Right lung (tissue), 10 donors: ENCODE results near the gene E2F2. TPM values are rescaled to one million over a fixed set of nuclear protein-coding genes. Genes with fewer than 3 reads are reported as not detected.
A peak's percentile ranks its signal among the peaks of the same experiment; 100 is the strongest.

Experiments used
- DNase-seq, 2 donors: peaks; one replicate each; pipeline ENCODE4 v3.0.0-alpha.2; 2013
- long read RNA-seq, 8 donors: transcript quantifications; one replicate each; lab custom pipeline, GENCODE V29; 2026
- polyA plus RNA-seq, 5 donors: library from polyadenylated mRNA; unstranded; fragments of 120-200 nt; gene quantifications; one replicate each; pipeline versions ENCODE4 v1.2.1 to v1.2.3, GENCODE V29; 2013; ENCODE audit warnings: inconsistent platforms in 1 of 5, low replicate concordance in 1 of 5; ENCODE audit not compliant: insufficient read length in 5 of 5, insufficient read depth in 1 of 5

E2F2 gene, protein sequence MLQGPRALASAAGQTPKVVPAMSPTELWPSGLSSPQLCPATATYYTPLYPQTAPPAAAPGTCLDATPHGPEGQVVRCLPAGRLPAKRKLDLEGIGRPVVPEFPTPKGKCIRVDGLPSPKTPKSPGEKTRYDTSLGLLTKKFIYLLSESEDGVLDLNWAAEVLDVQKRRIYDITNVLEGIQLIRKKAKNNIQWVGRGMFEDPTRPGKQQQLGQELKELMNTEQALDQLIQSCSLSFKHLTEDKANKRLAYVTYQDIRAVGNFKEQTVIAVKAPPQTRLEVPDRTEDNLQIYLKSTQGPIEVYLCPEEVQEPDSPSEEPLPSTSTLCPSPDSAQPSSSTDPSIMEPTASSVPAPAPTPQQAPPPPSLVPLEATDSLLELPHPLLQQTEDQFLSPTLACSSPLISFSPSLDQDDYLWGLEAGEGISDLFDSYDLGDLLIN
- polyA plus RNA-seq, result 1 to 10 TPM; 3.2 to 5.5 (median 3.7) TPM
- long read RNA-seq, donor 1, result 0 reads
- long read RNA-seq, donor 2, result 0 reads
- long read RNA-seq, donor 3, result 0 reads
- long read RNA-seq, donor 4, result 0 reads
- long read RNA-seq, donor 5, partial matches to known transcripts, result 0 of 1 reads
- long read RNA-seq, donor 5, other reads (novel, unspliced or antisense), result 0 of 1 reads
- long read RNA-seq, donor 6, result 0 reads
- long read RNA-seq, donor 7, result 0 reads
- long read RNA-seq, donor 8, result 0 reads

DNA sequence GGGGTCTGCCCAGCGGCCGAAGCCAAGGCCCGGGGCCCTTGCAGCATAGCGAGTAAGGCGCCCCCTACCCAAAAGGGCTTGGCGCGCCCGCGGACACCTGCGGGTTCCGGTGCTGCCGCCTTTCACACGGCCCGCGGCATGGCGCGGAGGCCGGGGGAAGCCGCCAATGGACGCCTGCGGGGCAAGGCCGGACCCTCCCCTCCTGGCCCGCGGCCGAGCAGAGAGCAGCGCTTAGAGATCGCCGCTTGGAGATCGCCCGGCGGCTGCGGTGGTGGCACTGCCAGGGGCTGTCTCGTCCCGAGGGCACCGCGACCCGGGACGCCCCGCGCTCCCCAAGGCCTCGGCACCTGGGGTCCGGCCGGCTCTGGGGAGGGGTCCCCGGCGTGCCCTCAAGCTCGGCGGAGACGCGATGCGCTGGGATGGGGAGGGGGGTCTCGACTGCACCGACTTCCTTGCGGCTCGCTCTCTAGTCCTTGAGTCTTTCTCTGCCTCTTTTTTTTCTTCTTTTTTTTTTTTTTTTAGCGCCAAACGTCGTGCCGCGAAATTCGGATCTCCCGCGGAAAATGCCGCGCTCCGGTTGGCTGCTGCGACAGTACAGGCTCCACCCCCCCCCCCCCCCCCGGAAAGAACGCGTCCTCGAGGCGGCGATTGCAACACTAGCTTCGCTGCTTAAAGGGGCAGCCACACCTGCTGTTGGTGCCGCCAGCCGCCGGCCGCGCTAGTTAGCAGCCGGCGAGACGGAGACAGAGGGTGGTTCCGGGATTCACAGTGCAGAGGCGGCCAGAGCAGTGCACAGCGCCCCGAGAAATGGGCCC lies at the start of gene E2F2:
Gene E2F2, minus strand, starts transcription at position 487 of the 815 bp plus-strand sequence. Its CDS starts 440 bp downstream, at position 47.
- DNase-seq, result peak; percentile 83 to 87

DNA sequence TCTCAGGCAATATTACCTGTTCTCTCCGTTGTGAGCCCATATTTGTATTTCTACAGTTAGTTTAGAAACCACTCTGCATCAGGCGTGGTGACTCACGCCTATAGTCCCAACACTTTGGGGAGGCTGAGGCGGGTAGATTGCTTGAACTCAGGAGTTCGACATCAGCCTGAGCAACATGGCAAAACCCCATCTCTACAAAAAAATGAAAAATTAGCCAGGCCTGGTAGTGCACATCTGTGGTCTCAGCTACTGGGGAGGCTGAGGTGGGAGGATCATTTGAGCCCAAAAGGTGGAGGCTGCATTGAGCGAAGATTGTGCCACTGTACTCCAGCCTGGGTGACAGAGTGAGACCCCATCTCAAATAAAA lies 47.9 kb upstream of the E2F2 start:
- DNase-seq, result no peak

DNA sequence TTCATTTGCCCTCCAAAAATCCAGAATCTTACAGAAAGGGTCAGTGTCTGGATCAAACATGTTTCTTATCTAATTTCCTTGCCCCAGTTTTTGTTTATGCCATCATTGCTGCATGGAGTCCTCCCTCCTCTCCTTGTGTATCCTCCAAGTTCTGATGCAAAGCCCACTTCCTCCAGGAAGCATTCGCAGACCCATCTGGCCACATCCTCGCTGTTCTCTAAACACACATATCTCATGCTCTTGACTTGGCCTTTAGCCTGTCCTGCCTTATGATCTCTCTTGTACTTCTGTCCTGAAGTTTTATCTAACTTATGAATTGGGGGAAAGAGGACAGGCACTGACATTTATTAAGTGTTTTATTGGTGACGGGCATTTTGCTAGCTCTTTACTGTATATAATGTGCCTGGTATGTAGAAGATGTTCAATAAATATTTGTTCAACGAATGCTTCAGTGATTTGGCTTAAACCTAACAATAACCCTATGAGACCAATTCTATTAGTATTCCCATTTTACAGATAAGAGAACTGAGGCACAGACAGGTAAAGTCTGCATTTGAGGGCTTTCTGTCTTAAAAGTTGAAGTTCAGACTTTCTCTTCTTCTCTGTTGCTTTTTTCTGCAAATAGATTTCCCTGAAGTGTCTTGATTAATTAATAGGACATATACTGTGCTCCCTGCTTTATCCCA lies 47.4 kb upstream of the E2F2 start:
- DNase-seq, result no peak

DNA sequence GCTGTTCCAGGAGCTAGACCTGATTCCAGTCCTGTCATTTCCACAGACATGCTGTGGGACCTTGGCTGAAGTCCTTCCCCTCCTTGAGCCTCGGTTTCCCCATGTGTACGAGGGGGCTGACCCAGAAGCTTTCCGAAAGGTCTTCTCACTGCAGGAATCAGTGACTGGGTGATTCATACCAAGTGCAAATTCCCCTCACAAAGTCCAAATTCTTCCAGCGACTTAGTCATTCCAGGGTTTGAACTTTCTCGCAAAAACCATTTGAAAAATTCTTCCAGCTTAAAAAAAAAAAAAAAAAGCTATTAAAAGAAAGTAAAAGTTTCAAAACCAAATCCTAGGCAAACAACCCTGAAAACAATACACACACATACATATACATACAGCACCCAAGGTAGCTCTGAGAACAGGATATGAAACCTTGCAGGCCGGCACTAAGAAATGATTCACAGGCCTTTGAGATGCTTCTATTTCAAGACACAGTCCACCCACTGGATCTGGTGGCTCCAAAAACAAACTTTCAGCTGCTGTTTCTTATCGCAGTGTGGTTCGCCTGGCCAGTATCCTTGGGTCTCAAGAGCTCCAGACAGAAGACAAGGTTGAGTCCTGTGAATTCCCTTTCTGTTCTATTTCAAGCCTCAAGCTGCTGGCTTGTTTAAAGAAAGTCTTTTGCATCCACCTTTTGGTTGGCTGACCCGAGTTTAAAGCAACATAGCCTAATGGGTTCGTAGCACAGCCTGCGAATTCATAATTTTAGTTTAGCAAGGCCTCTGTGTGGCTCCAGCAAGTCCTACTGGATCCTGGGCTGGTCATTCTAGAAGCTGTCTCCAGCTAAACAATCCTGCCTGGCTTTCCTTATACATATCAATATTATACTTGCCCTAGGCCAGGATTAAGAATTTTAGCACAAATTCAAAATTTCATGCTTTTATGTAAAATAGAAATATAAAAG lies 46.3 kb upstream of the E2F2 start:
- no peak for DNase-seq

DNA sequence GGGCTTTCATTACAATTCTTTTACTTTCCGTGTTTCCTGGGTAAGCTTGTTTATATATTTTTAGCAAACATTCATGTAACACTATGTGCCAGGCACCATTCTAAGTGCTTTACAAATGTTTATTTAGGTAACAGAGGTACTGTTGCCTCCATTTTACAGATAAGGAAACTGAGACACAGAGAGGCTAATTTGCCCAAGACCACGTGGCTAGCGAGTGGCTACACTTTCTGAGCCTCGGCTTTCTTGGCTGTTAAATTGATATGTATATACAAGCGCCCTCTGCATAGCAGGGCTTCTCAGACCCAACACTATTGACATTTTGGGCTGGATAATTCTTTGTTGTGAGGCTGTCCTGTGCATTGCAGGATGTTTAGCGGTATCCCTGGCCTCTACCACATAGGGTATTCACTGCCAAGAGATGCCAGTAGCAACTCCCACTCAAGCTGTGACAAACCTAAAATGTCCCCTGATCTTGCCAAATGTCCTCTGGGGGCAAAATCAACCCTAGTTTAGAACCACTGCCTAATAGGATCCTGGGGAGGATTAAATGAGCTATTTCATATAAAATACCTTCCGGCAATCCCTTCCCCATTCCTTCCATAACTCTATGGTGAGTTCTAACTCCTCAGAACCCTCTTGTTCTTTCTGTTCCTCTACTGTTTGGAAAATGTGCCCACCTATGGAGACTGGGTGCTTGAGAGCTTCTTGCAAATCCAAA lies 45.5 kb upstream of the E2F2 start:
- DNase-seq, result no peak

DNA sequence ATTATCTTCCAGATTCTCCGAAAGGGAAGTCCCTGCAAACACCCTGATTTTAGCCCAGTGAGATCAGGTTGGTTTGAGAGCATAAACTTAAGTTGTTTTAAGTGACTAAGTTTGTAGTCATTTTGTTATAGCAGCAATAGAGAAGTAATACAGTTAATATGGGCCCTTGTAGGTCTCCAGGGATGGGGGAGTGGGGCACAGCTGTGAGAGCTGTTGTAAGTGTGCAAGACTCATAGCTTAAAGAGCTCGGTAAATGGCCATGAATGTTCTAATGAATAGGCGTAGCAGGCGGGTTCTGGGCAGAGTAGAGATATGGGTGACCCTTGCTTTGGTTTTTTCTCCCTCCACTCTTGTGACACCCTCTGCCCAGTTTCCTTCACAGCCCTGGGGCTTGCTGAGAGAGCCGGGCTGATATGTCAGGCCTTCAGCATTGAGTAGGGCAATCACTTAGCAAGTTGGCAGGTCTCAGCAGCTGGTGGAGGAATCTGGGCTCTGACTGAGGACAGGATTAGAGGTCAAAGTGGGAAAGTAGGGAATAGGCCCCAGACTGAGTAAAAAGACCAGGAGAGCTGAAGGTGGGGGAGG lies 44.3 kb upstream of the E2F2 start:
- no peak for DNase-seq

DNA sequence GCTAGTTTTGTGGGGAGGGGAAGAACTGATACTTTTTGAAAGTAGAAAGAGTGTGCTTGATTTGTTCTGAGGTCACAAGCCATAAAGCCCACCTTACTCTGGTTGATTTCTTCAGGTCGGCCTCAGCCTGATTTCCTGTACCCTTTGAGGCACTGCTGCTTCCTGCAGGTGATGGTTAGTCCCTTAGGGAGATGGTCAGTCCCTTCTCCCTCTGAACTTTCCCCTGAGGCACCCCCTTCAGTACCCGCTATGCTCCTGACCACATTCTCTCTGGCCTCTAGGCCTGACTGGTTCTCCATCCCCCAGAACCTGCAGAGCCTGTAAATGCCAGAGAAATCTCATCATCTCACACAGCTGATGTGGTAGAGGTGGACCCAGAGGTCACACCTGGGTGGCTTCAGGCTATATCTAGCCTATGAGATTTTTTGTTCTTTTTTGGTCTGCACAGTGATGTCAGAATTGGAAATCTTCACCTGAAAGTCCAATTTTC lies 43.3 kb upstream of the E2F2 start:
- no peak for DNase-seq

DNA sequence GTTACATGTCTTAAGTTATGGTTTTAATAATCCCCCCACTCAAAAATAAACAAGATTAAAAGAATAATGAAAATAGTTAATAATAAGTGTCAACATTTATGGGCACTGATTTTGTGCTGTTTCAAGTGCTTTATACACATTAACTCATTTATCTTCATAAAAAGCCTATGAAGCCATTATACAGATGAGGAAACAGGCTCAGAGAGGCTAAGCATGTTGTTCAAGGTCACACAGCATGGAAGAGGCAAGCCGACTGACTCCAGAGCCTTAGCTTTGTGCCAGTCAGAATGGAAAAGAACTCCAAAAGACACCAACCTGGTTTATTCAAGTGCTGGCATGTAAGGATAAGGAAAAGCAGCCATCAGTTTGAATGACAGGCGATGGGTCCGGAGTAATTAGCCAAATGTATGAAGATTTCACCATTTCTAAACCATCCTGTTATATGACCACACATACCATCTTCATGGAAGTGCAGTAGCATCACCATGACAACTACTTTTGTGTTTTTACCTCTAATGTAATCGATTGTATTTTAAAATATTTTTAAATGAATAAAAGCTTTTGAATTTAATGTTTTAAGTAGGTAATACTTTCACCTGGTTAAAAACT lies 42.6 kb upstream of the E2F2 start:
- no peak for DNase-seq

DNA sequence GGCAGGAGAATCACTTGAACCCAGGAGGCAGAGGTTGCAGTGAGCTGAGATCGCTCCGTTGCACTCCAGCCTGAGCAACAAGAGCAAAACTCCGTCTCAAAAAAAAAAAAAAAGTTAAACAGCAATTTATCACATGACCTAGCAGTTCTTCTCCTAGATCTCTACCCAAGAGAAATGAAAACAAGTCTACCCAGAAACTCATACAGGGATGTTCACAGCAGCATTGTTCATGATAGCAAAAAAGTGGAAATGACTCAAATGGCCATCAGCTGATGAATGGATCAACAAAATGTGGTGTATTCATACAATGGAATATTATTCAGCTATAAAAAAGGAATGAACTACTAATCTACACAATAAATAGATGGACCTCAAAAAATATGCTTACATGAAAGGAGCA lies 40.4 kb upstream of the E2F2 start:
- DNase-seq, result no peak

DNA sequence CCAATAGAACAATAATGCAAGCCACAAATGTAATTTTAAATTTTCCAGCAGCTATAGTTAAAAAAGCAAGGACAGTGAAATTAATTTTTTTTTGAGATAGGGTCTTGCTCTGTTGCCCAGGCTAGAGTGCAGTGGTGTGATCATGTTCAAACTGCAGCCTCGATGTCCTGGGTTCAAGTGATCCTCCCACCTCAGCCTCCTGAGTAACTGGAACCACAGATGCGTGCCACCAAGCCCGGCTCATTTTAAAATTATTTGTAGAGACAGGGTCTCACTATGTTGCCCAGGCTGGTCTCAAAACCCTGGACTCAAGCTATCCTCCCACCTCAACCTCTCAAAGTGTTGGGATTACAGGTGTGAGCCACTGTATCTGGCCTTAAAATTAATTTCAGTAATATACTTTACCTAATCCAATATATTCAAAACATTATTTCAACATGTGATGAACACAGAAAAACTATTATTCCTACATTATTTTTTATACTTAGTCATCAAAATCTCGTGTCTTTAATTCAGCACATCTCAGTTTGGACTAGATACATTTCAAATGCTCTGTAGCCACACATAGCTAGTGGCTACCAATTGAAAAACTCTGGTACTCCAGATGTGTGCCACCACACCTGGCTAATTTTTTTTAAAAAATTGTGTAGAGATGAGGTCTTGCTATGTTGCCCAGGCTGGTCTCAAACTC lies 39.1 kb upstream of the E2F2 start:
- DNase-seq, result no peak

DNA sequence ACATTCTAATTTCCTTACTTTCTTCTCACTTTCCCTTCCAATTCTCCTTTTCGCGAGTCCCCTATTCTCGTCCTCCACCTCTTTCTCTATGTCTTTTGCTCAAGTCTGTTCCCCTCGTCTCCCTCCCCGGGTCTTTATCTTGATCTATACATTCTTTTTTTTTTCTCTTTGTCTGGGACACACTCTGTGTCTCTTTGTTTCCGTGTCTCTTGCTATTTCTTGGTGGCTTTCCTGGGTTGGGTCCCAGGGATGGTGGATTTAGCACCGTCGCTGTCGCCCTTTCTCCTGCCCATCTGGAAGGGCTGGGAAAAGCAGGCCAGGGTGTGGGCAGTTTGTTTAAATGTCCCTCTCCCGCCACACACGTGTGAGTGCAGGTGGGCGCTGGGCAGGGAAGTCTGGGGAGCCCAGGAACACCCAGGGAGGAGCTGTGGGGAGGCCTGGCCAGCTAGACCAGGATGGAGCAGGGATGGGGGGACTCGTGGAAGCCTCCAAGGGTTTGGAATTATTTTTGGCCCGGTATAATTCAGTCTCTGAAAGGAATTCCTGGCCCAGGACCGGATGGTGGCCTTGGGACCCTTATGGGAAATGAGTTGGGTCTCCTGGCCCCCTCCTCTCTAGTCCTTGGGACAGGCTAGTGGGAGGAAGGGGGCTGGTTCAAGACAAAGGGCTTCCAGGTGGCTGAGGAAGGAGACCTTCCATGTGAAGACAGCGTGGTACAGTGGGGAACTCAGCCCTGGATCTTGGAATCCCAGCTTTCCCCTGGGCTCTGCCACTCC lies 37.8 kb upstream of the E2F2 start:
- DNase-seq, result no peak

DNA sequence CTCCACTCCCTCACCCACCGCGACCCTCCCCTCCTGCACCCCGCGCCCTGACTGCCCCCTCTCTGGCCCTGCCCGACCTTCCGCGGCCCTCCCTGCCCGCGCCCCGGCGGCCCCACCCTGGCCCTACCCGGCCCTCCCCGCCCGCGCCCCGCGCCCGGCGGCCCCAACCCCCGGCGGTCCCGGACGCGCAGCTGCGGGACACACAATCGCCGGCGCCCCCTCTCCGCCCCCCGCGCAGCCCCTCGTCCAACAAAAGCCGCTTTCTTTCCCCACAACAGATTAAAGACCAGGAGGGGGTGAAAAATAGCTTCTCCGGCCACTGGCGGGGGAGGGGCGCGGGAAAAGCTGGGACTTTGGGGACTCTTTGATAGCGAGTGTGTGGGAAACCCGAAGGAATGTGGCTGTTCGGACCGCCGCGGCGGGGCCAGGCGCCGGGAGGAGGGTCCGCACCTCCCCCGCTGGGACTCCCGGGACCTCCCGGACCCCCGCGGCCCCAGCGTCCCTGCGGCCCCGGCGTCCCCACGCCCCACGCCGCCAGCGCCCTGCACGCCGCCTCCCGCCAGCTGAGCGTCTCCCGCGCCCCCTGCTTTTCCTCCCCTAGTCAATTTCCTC lies 37.1 kb upstream of the E2F2 start:
- DNase-seq, result no peak

DNA sequence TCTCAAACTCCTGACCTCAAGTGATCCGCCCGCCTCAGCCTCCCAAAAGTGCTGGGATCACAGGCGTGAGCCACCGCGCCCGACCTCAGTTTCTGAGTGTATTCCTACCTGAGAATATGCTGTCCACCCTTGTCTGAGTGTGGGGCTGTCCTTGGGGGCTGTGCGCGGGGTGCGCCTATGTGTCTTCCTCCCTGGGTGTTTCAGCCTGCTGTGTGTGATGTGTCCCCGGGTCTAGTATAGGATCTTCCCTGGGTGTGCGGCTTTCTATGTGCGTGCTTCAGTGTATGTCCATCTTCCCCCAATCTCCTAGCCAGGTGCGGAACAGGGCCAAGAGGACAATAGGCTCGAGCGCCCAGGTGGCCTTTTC lies 36.6 kb upstream of the E2F2 start:
- no peak for DNase-seq

DNA sequence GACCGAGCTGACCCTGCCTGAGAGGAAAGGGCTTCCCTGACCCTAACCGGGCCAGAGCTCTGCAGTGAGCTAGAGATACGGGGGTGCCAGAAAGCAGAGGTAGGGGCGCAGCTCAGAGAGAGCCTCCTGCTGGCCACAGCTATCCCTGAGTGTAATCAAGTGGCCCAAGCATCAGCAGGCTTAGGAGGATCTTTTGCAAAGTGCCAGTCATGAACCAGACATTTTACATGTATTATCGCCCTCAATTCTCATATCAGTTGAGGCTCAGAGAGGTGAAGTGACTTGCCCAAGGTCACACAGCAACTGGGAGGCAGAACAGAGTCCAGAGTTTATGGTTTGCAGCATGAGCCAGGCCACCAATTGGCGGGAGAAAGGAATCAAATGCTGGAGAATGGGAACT lies 35.3 kb upstream of the E2F2 start:
- DNase-seq, result no peak

DNA sequence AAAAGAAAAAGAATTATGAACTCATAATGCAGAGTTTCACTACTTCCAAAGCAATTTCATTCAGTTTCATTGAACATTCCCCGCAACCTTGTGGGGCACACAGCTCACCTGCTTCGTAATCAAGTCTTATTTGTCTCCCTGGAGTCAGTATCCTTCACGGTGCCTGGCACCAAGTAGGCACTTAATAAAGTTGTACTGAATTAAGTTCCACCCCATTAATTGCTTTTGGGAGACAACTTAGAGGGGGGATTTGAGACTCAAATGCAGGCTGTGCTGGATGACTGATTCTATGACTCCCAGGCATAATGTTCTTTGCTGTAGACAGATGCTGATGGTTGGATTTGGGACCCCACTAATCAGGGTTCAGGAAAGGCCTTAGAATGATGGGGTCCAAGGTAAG lies 34.7 kb upstream of the E2F2 start:
- DNase-seq, result no peak

DNA sequence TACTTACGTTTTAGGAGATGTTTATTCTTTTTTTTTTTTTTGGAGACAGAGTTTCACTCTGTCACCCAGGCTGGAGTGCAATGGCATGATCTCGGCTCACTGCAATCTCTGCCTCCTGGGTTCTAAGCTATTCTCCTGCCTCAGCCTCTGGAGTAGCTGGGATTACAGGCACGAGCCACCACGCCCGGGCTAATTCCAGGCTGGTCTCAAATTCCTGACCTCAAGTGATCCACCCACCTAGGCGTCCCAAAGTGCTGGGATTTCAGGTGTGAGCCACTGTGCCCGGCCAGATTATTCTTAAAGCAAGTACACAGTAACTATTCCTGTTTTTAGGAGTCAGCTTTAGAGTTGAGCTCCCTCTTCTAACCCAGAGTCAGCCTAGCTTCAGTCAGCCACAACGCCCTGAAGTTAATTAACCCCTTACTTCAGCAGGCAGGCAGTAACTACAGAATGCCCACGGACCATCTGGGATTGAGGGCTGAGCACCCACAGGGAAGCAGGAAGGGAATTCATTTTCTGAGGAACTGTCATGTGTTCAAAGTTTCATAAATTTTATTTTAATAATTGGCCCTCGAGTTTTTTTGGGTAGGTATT lies 33.6 kb upstream of the E2F2 start:
- DNase-seq, result no peak
